H1 (cell line): ENCODE results near the gene OOSP2. TPM values are rescaled to one million over a fixed set of nuclear protein-coding genes. Genes with fewer than 3 reads are reported as not detected.

Experiments
- CTCF ChIA-PET: fragments of 300-600 bp; sonication (Branson Sonifier 250); formaldehyde crosslinking; loops from one replicate; lab custom pipeline; 2021; ENCODE audit not compliant: partially characterized antibody; lab: Charles Lee
- POLR2A ChIA-PET: fragments of 300-600 bp; sonication (Branson Sonifier 250); formaldehyde crosslinking; loops from one replicate; lab custom pipeline; 2021; ENCODE audit warnings: inconsistent platforms; ENCODE audit not compliant: partially characterized antibody; lab: Charles Lee
- DNase-seq, 2 experiments: peaks; one replicate each; pipeline versions ENCODE4 v3.0.0 to v3.0.0-alpha.2; 2010 to 2022; ENCODE audit warnings: low spot score in 2 of 2, low read depth in 1 of 2, mixed read lengths in 1 of 2
- FAIRE-seq: peaks from 2 replicates; lab custom pipeline; 2011; peaks lifted over from hg19 to GRCh38; lab: Jason Lieb, UNC
- H2AFZ ChIP-seq: 2 replicates; pipeline ENCODE4 v1.8.1; 2012; ENCODE audit warnings: low read length, inconsistent platforms
- H2AK5ac ChIP-seq: 2 replicates; pipeline ENCODE4 v1.6.1; 2013; ENCODE audit warnings: low read depth, low read length
- H2BK120ac ChIP-seq: replicated peaks from 2 replicates; pipeline ENCODE3; 2013; ENCODE audit warnings: low read depth, low read length, inconsistent platforms
- H2BK12ac ChIP-seq: 2 replicates; pipeline ENCODE4 v1.6.1; 2013; ENCODE audit warnings: low read depth, low read length
- H2BK15ac ChIP-seq: 2 replicates; pipeline ENCODE4 v1.6.1; 2013; ENCODE audit warnings: low read length
- H2BK20ac ChIP-seq: 2 replicates; pipeline ENCODE4 v1.6.1; 2013; ENCODE audit warnings: low read length
- H2BK5ac ChIP-seq: 2 replicates; pipeline ENCODE4 v1.6.1; 2013; ENCODE audit warnings: low read depth, low read length
- H3K14ac ChIP-seq: 2 replicates; pipeline ENCODE4 v1.6.1; 2013; ENCODE audit warnings: inconsistent platforms; ENCODE audit not compliant: insufficient read length
- H3K18ac ChIP-seq: 2 replicates; pipeline ENCODE4 v1.6.1; 2013; ENCODE audit warnings: low read length; ENCODE audit errors: extremely low read depth
- H3K23ac ChIP-seq: 2 replicates; pipeline ENCODE4 v1.6.1; 2013; ENCODE audit warnings: inconsistent platforms; ENCODE audit not compliant: insufficient read length
- H3K23me2 ChIP-seq: 2 replicates; pipeline ENCODE4 v1.6.1; 2013; ENCODE audit warnings: low read depth, low read length
- H3K27ac ChIP-seq: 2 replicates; pipeline ENCODE4 v1.6.1; 2011; ENCODE audit warnings: low read depth, low read length, inconsistent platforms
- H3K27me3 ChIP-seq, 4 experiments: replicated peaks in 1 of 4; 1 replicate in 1 of 4; 2 replicates in 3 of 4; pipeline versions ENCODE4 v1.6.1 to v1.8.1; 2011 to 2013; ENCODE audit warnings: low read length in 3 of 4, mild to moderate bottlenecking in 3 of 4, inconsistent platforms in 2 of 4, mixed read lengths in 2 of 4, moderate library complexity in 1 of 4; ENCODE audit not compliant: control insufficient read depth in 3 of 4, insufficient read depth in 3 of 4; ENCODE audit errors: extremely low read depth in 1 of 4
- H3K36me3 ChIP-seq, 4 experiments: 2 replicates each; pipeline versions ENCODE4 v1.6.1 to v1.8.1; 2011 to 2013; ENCODE audit warnings: mild to moderate bottlenecking in 4 of 4, low read length in 3 of 4, moderate library complexity in 2 of 4, control low read depth in 1 of 4, inconsistent platforms in 1 of 4; ENCODE audit not compliant: insufficient read depth in 4 of 4, control insufficient read depth in 2 of 4
- H3K4ac ChIP-seq: replicated peaks from 2 replicates; pipeline ENCODE3; 2013; ENCODE audit warnings: low read length, low read depth, mixed read lengths, inconsistent platforms; ENCODE audit not compliant: insufficient read length
- H3K4me1 ChIP-seq, 4 experiments: replicated peaks in 1 of 4; 1 replicate in 1 of 4; 2 replicates in 3 of 4; pipeline versions ENCODE4 v1.6.1 to v1.8.1; 2011 to 2013; ENCODE audit warnings: low read length in 3 of 4, inconsistent platforms in 2 of 4, mixed read lengths in 1 of 4; ENCODE audit not compliant: insufficient read depth in 4 of 4, control insufficient read depth in 3 of 4
- H3K4me2 ChIP-seq, 2 experiments: 2 replicates each; pipeline versions ENCODE4 v1.6.1 to v1.8.1; 2011 to 2013; ENCODE audit warnings: low read depth in 2 of 2, low read length in 2 of 2, control low read depth in 1 of 2, inconsistent platforms in 1 of 2, mild to moderate bottlenecking in 1 of 2; ENCODE audit not compliant: insufficient read depth in 1 of 2
- H3K4me3 ChIP-seq, 4 experiments: fragments of 200-600, 300-600 bp in 1 of 4; sonication (generic), shearing (Covaris generic), sonication (Bioruptor Twin) in 1 of 4; 2 replicates each; pipeline versions ENCODE4 v1.5.1 to v1.8.1; 2011 to 2016; ENCODE audit warnings: low read length in 4 of 4, low read depth in 3 of 4, control low read depth in 2 of 4, inconsistent platforms in 2 of 4, mild to moderate bottlenecking in 2 of 4, mixed read lengths in 1 of 4, moderate library complexity in 1 of 4; ENCODE audit not compliant: insufficient read depth in 2 of 4; ENCODE audit errors: extremely low read depth in 1 of 4
- H3K56ac ChIP-seq: replicated peaks from 2 replicates; pipeline ENCODE3; 2013; ENCODE audit warnings: low read depth, mild to moderate bottlenecking, mixed read lengths, low read length, inconsistent platforms; ENCODE audit not compliant: insufficient read length
- H3K79me1 ChIP-seq: 2 replicates; pipeline ENCODE4 v1.6.1; 2013; ENCODE audit warnings: low read depth, low read length, control low read depth
- H3K79me2 ChIP-seq, 2 experiments: 2 replicates each; pipeline versions ENCODE4 v1.6.1 to v1.8.1; 2012 to 2013; ENCODE audit warnings: low read length in 2 of 2, mild to moderate bottlenecking in 2 of 2, inconsistent platforms in 1 of 2; ENCODE audit not compliant: insufficient read depth in 2 of 2, control insufficient read depth in 1 of 2
- H3K9ac ChIP-seq, 4 experiments: replicated peaks in 1 of 4; 1 replicate in 1 of 4; 2 replicates in 3 of 4; pipeline versions ENCODE4 v1.6.1 to v1.8.1; 2011 to 2013; ENCODE audit warnings: low read depth in 3 of 4, low read length in 3 of 4, control low read depth in 2 of 4, mild to moderate bottlenecking in 2 of 4, moderate library complexity in 2 of 4, inconsistent platforms in 1 of 4; ENCODE audit errors: extremely low read depth in 1 of 4
- H3K9me3 ChIP-seq, 2 experiments: 2 replicates each; pipeline versions ENCODE4 v1.6.1 to v1.8.1; 2012 to 2013; ENCODE audit warnings: mild to moderate bottlenecking in 2 of 2, moderate library complexity in 2 of 2, control low read depth in 1 of 2, inconsistent platforms in 1 of 2, low read depth in 1 of 2, low read length in 1 of 2, mixed read lengths in 1 of 2; ENCODE audit not compliant: insufficient read depth in 2 of 2
- H4K20me1 ChIP-seq, 2 experiments: replicated peaks in 1 of 2; 2 replicates each; pipeline versions ENCODE3 to v1.8.1; 2011 to 2013; ENCODE audit warnings: inconsistent platforms in 2 of 2, low read length in 2 of 2, mild to moderate bottlenecking in 1 of 2; ENCODE audit not compliant: insufficient read depth in 2 of 2, control insufficient read depth in 1 of 2
- H4K5ac ChIP-seq: 2 replicates; pipeline ENCODE4 v1.6.1; 2013; ENCODE audit warnings: low read length, low read depth, mixed read lengths, inconsistent platforms; ENCODE audit not compliant: insufficient read length
- H4K8ac ChIP-seq: 2 replicates; pipeline ENCODE4 v1.8.0; 2013; ENCODE audit warnings: mild to moderate bottlenecking, moderate library complexity, low read length, inconsistent platforms; ENCODE audit not compliant: insufficient read depth; ENCODE audit errors: extremely low read depth
- H4K91ac ChIP-seq: replicated peaks from 2 replicates; pipeline ENCODE3; 2013; ENCODE audit warnings: low read length, mixed read lengths, inconsistent platforms; ENCODE audit not compliant: insufficient read length
- ASH2L ChIP-seq: fragments of 200-600, 300-600 bp; sonication (generic); IDR thresholded peaks from one replicate; pipeline ENCODE4 v1.7.1; 2017; ENCODE audit warnings: low read length
- CREB1 ChIP-seq: IDR thresholded peaks from 2 replicates; pipeline ENCODE4 v1.6.1; 2012; ENCODE audit warnings: inconsistent platforms
- SIN3A ChIP-seq, 2 experiments: IDR thresholded peaks in 1 of 2; conservative IDR thresholded peaks in 1 of 2; 2 replicates each; pipeline ENCODE4 v1.6.1; 2011 to 2012; ENCODE audit warnings: low read length in 2 of 2, improper control_type of control experiment in 1 of 2, low read depth in 1 of 2, mild to moderate bottlenecking in 1 of 2
- SIX5 ChIP-seq: IDR thresholded peaks from 2 replicates; pipeline ENCODE4 v1.6.1; 2011; ENCODE audit warnings: mild to moderate bottlenecking, low read depth, low read length
- SUZ12 ChIP-seq: fragments of 200-600 bp; sonication (generic); IDR thresholded peaks from 2 replicates; pipeline ENCODE4 v1.6.1; 2012; ENCODE audit warnings: mild to moderate bottlenecking, inconsistent platforms, low read length, moderate library complexity, mixed read lengths
- WGBS, 2 experiments: shearing (Covaris generic) in 1 of 2; methylation state at CpG; one replicate each; pipeline versions ENCODE4 v1.1.6 to v1.1.7; 2013 to 2015; ENCODE audit warnings: low lambda C conversion rate in 2 of 2, mixed read lengths in 2 of 2, inconsistent platforms in 1 of 2, low coverage in 1 of 2, missing lambda C conversion rate in 1 of 2; ENCODE audit not compliant: insufficient replicate concordance in 2 of 2, insufficient coverage in 1 of 2, insufficient read length in 1 of 2; ENCODE audit errors: extremely low coverage in 1 of 2, missing lambda C conversion rate in 1 of 2; 5-methylcytosine and 5-hydroxymethylcytosine counted together
- polyA plus RNA-seq, 7 experiments: library from polyadenylated mRNA; depleted of rRNA in 3 of 7; stranded (reverse) in 5 of 7; unstranded in 2 of 7; fragments of >200 nt in 5 of 7; fragments of 200-250 nt in 2 of 7; gene quantifications; 1 replicate in 5 of 7; 2 replicates in 1 of 7; 4 replicates in 1 of 7; pipeline versions ENCODE4 v1.2.1 to v1.2.3, GENCODE V29; 2011 to 2013; ENCODE audit warnings: missing spikeins in 2 of 7, mixed read lengths in 2 of 7
- total RNA-seq: library from RNA; stranded (reverse); fragmentation: NEBNext Ultra II Directional; extraction: Animal tissue kit (Norgen Biotek cat#: 25700); gene quantifications from 2 replicates; pipeline ENCODE4 v1.2.1, GENCODE V29; 2021

The OOSP2 gene
- total and polyA plus RNA-seq, 2 of the 8 experiments (the other 6 are each of a cell fraction or from before 2014, with no cell fraction given): not detected

- CTCF ChIA-PET: no interaction called here
- WGBS, 2 experiments: 88% methylated on average over 2 of the region's 2 CpGs; no CpG with 5 or more reads in 1 of the 2 experiments
- Histone ChIP-seq H3K27me3 (no peaks in the 10 kb centered on the region), H2BK15ac (no peak overlapping the region), H2BK20ac (no peak overlapping the region), H3K9ac (no peak overlapping the region), H3K23me2 (no peaks in the 10 kb centered on the region), H3K18ac (no peak overlapping the region), H3K79me2 (no peaks in the 10 kb centered on the region), H3K4me1 (no peaks in the 10 kb centered on the region), H3K4ac (no peak overlapping the region), H2AK5ac (no peak overlapping the region), H3K56ac (peak overlapping the region; percentile 53), H4K5ac (no peak overlapping the region), H4K91ac (no peak overlapping the region), H3K14ac (no peak overlapping the region), H3K9me3 (peaks cover 0 to 12% of the 10 kb centered on the region in 2 experiments; a peak in 1 of 4 replicates), H4K8ac (no peak overlapping the region), H3K79me1 (no peaks in the 10 kb centered on the region), H3K36me3 (peaks cover 0 to 2% (median 0%) of the 10 kb centered on the region in 4 experiments; a peak in 1 of 8 replicates), H3K4me2 (no peak overlapping the region), H2BK120ac (no peak overlapping the region), H2AFZ (no peak overlapping the region), H2BK12ac (no peak overlapping the region), H3K27ac (no peak overlapping the region), H2BK5ac (no peak overlapping the region), H4K20me1 (no peaks in the 10 kb centered on the region), H3K23ac (no peak overlapping the region), H3K4me3 (no peak overlapping the region)
- no peak for DNase-seq
- no peak for FAIRE-seq
- POLR2A ChIA-PET: no interaction called here
- TF ChIP-seq SIN3A (conservative IDR thresholded peaks at IDR 0.05 in 1 of 2, IDR thresholded peaks at IDR 0.05 in 1 of 2; ENCODE audit: low read depth in 1 of 2, low read length in 2 of 2) (no peak), ASH2L (no peak), SUZ12 (no peak), SIX5 (no peak), CREB1 (no peak)
Measured at GRCh38 chr11:60069450-60069849, 29.2 kb downstream of the OOSP2 start.
